CD4-positive, alpha-beta T cell treated with Interferon alpha-2 for 1 hour (primary cell): Measurements from ENCODE around the gene SCN7A.
"Not testable (repeated sequence)": the region's sequence is repeated elsewhere in the genome, so short reads cannot be mapped to it uniquely, and the experiment has no call there.

Source experiments
- DNase-seq, 2 donors: peaks; one replicate each; pipeline ENCODE4 v3.0.0-alpha.2; 2020 to 2022

The SCN7A gene

DNA sequence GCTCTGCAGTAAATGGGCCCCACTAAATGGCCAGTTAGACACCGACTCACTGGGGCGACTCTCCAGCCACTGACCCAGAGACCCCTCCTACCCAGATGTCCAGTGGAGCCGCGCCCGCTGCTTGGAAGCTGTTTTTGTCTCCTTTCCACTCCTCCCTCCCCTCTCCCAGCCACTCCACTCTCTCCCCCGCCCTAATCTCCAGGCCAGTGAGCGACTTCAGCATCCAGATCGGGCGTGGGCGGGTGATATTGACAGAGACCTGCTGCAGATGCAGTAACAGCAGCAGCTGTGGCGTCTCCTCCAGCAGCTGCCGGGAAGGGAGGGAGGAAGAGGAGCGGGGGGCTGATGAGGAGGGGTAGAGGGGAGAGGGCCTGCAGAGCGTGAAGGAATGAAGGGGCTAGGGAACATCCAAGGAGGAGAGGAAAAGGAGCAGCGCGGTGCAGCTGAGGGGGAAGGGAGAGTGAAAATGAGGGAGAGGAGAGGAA lies at the start of gene SCN7A:
Gene SCN7A (minus strand): TSS at position 110 of the 485 bp plus-strand sequence. CDS start 16,553 bp downstream, outside the sequence.
- no peak for DNase-seq

DNA sequence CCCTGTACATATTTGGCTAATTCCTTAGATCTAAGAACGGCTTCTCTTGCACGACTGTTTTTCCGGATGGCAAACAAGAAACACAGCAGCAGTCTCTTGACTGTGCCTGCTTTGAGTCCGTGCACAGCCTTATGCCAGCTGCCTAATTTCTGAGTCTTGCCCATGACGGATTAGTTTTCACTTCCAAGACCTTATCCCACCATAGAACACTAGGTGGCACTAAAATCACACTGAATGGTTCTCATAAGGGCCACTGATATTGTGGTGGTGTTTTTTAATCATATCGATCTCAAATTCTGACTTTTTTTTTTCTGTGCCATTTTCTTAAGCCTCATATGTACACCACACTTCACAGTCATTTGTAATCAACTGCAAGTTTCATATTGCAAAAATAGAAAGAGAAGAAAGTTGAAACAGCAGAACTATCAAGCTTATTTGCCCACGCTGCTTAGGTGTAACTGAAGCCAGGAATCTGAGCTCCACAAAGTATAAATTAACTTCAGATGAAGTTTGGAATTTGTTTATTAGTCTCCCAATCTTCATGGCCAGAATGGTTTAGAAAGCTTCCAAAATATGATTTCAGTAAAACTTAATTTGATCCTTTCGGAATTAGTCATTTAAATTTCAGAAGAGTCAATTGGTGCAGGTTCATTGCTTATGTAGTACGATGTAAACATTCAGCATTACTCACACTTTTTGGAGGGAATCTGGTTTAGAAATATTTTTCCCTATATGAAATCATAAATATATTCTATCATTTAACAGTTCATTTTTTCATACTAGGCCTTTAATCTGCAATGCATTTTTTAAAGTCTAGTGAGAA lies 45.5 kb upstream of the SCN7A start:
- peak in 1 of 2 donors; percentile 52 for DNase-seq

DNA sequence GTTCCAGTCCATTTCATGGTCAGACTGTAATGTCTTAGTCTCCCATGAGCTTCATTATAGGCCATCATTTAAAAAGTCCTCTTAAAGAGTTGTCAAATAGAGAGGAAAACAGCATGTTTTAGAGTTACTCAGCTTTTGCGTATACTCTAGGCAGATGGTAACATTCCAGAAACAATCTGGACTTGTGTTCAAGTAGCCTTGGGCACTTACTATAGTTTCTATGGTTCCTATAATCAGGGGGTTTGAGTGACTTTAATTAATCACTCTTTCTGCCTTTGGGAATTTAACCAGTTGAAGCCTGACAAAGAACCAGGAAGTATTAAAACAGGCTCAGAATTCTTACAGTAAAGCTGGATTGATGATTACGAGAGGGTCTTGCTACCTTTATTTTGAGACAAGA lies 42.1 kb upstream of the SCN7A start:
- DNase-seq = no peak

DNA sequence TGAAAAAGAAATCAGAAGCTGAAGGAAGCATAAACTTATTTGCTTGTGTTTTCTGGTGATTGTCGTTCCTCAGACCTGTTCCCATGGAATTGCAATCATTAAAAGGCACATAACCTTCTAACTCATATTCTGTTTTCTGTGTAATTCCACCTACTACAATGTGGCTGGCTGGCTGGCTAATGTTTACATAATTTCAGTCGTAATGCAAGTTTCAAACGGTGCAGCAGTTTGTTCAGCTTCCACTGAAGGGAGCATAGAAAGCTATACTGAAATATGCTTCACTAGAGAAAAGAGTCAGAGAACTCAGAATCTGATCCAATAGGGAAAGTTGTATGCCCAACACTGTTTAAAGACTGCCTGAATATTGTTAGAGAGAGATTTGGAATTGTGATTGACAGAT lies 27.1 kb upstream of the SCN7A start:
- no peak for DNase-seq

DNA sequence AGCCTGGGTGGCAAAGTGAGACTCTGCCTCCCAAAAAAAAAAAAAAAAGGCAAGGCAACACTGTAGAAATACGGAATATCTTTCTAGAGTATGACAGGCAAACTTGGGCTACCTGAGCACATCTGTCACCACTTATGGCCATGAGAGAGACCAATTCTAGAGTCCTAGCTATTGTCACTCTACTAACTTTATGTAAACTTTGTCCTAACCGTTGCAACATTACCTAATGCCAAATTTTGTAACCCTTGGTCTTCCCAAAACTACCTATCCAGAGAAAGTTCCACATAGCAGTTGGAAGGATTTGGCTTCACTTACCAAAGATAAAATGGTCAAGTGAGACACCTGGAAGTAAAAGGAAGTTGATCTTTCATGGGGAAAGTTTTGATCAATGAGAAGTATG lies 26.6 kb upstream of the SCN7A start:
- no peak for DNase-seq

DNA sequence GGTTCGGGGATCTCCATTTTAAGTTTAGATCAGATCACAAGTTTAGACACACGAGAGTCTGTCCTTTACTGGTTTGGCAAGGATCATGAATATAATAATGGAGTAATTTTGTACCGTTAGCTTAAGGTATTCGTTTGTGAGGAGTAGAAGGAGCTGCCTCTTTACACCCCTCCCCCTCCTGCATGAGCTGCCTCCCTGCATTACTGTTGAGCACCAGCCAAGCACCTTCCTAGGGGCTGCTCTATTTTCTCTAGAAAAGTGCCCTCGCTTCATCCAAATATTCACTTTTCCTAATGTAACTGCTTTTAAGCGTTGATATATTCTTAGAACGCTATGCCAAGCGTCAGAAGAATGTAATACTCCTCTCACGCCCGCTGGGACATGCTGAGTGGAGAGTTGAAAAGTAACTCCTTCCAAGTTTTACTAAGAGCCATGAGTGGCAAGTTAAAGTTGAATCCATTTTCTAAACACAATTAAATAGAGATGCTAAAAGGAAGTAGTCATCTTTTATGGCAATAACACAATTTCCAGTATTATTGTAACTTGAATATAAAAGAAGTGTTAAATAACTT lies 25.4 kb upstream of the SCN7A start:
- no peak for DNase-seq

DNA sequence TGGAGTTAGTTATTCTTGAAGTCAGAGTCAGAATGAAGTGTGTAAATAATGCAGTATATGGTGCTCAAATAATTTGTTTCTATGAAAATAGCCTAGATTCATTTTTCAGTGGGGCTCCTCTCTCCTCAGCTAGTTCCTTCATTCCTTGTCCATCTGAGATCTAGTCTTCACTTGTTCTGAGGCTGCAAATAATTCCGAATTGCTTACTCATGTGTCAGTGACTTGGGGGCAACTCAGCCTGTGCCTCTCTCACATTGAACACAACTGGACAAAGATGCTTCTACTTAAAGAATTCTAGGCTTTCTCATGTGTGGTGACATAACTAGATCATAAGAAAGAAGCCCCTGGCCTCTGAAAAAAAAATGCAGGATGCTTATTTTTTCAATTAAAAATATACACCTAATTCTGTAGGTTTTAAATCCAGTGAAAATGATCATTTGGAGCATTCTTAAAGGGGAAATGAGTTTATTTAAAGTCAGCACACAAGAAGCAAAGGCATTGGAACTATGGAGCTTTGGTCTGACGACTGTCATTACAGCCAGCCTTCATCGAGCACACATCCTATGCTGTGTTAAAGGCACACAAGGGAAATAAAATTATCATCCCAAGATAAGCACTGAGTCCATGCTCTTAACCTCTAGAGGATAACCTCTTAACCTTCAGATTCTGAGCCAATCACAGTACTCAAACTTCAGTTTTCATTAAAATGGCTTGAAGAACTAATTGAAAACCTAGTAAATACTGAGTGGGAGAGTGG lies 24.8 kb upstream of the SCN7A start:
- no peak for DNase-seq

DNA sequence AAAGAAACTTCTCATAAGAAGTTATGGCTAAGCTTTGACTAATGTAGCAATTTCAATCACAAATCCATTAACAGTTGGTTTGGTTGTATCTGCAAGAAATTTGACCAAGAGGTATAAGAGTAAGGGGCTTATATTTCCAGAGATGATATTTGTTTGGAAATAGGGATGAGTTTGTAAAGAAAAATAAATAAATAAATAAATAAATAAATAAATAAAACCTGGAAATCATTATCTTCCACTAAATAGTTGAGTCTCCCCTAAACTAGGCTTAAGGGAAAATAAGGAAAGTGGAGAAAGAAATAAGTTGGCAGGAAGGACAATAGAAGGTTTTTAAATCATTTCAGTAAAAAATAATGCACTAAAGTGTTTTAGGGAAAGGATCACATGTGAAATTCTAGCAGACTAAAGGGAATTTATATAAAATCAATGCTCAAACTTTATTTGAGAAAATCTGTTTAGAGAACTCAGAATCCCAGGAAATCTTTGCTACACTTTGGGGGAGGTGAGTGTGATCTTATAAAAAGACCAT lies 23.5 kb upstream of the SCN7A start:
- DNase-seq = no peak

DNA sequence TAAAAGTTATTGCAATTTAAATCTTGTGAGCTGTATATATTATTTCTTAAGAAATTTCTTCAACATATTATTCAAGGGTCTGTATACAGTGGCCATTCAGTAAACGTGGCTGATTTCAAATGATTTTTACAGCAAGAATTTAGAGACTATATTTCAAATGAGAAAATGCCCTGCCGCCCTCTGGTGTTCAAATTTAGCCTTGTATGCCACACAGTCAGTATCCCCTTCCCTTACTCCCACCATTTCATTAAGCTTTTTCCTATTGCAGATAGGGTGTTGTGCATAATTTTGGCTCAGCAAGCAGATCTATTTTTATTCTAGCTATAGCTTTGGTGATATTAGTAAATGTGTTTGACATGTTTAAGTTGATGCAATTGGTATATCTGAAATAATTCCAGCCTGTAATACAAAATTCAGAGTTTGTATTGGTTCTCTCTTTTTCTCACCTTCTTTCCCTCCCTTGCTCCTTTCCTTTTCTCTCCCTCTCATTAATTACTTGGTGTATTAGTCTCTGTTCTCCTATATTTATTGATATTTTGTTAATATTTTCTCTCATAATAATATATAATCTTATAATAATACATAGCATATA lies 22.8 kb upstream of the SCN7A start:
- no peak for DNase-seq

DNA sequence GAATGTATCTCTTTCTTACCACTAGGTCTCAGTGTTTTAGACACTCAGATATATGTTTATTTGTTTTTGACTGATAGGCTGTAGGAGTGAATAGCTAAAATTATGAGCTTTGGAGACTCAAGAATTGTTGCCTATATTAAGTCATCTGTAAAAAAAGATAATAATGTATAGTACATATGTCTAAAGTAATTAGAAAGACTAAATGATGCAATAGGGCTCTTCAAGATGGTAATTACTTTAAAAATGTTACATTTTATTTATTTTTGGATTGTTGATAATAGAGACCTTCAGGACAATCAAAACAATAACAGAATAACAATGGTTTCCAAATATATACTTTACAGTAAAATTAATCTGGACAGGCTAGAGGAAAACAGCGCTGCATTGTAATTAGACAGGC lies 19.9 kb upstream of the SCN7A start:
- no peak for DNase-seq

DNA sequence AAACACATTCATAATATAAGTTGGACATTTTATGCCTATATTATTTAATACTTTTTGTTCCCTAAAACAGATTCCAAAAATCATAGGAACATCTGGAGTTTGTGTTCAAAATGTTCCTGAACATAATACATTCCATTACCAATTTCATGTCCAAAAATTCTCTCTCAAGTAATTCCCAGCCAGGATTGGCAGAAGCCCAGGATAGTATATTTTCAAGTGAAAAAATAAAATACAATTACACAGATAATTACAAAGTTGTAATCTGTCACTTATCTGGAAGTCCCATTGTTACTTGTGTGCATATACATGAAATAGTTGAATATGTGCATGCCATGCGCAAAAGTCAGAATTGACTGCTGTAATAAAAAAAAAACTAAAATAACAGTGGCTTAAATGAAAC lies 5.2 kb upstream of the SCN7A start:
- no peak for DNase-seq

DNA sequence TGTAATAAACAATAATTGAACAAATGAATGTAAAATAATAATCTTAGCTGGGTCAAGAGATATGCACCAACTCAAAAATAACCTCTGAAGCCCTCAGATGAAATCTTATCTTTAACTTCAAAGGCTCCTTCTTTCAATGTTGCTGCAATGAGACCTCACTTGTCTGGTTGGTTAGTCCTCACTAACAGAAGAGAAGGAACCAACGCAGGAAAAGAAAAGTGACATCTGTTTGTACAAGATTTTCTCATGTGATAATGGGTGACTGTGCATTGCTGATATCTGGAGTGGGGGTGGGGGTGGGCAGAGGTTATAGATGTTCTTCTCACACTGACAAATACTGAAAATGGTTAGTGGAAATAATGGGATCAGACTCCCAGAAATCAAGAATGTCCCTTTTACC lies 2.6 kb downstream of the SCN7A start:
- DNase-seq = no peak

DNA sequence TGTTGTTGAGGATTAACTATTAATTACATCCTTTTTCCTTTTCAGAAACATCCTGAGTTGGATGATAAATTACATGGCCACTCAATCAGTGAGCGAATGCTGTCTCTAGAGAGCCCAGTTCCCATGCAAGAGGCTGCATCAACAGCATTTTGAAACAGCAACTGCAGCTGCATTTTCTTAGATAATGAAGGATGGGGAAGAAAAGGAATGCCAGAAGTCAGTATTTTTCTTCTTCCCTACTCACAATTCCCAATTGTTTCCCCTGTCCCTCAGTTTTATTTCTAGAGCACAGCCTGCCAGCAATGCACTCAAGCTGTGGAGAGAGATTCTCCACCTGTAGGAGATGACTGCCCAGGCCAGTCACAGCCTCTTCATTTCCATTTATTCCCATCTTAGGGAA lies 6.9 kb downstream of the SCN7A start:
- DNase-seq = no peak

DNA sequence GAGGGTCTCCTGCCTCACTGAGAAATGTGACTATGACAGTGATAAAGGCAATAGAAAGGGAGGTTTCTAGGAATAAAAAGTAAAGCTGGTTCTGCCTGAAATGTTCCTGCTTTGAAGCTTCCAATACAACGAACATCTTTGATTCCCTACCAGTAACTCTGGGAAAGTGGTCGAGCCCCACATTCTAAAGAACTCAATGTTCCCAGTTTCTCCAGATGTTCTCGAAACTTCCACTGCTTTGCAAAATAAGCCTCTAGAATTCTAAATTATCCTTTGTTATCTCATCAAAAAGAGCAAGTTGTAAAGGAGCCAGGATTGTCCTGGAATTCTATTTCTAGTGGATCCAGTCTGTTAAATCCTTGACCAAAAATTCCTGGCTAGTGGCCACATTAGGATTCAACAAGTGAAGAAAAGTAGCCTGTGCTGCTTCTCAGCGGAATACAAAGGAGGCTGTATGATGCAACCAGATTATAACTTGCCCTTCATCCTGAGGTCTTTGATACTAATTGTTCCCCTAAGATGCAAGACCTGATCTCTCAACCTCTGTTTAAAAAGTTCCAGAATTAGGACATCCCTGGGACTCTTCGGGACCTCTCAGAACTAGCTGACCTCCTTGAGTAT lies 8.4 kb downstream of the SCN7A start:
- DNase-seq = no peak

DNA sequence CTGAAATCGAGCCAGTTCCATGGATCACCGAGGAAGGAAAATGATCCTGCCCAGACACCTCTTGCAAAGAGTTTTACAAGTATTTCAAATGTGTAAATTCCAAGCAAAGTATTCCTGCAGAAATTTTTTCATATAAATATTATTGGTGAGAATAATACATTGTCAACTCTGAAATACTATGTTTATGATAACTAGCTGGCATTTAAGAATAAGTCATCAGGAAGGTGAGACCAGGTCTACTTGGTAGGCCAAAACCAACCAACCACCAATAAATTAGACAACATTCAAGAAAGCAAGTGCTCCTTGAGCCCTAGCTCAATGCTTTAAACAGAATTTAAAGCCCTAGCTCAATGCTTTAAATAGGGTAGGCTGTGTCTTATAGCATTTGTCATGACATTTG lies 21.7 kb downstream of the SCN7A start:
- DNase-seq = no peak

DNA sequence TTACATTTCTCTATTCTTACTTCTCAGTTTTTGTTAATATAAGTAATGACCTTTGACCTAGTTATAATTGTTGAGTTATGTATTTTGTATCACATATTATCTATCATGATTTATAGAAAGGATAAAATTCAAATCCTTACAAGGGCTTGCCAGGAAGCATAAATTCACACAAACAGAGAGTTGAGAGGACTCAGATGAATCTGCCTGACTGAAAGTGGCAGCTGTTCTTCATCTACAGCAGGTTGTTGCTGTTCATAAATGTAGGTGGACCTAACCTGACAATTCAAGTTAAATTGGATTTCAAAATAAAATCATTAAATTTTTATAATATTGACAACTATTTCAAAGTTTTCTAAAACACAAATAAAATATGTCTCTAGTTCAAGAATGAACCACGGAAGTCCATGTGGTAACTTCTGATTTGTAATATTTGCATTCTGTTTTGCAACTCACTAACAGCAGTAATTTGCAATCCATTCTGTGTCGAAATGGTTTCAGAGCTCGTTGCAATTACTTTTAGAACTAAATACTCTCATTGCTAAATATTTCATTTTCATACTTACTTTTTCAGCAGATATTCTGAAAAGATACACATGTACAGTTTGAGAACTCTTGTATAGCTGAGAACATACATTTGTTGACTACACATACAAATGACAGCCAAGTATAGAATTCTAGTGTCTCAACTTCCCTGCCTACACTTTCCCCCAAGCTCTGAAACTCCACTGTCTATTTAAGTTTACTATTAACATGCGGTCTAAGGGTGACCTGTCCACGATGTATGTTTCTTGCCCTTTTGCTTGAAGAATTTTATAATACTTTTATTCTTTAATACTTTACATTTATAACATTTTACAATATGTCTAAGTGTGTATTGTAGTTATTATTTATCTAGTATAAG lies 25.7 kb downstream of the SCN7A start:
- no peak for DNase-seq

DNA sequence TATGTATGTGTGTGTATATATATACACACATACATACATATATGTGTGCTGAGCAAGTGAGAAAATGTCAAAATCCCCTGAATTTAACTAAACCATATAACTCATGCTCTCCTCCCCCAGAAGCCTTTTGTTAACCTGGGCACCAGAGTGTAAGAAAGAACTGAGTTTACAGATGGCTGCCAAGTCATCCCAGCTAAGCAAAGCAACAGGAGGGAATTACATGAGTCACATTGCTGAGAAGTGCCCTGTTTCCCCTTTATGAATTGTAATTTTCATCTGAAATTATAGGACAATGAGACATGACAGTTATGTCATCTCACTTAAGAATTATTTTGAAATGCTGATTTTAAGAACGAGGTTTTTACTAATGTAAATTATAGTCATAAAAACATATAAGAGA lies 29.9 kb downstream of the SCN7A start:
- no peak for DNase-seq

DNA sequence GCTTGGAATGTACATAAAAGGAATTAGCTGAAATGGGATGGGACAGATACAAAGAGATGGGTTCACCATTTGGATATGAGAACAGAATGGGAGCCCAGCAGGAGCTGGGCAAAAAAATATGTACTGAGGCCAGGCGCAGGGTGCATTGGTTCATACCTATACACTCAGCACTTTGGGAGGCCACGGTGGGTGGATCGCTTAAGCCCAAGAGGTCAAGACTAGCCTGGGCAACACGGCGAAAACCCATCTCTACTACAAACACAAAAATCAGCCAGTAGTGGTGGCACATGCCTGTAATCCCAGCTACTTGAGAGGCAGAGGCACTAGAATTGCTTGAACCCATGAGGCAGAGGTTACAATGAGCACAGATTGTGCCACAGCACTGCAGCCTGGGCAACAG lies 30.4 kb downstream of the SCN7A start:
- DNase-seq = no peak

DNA sequence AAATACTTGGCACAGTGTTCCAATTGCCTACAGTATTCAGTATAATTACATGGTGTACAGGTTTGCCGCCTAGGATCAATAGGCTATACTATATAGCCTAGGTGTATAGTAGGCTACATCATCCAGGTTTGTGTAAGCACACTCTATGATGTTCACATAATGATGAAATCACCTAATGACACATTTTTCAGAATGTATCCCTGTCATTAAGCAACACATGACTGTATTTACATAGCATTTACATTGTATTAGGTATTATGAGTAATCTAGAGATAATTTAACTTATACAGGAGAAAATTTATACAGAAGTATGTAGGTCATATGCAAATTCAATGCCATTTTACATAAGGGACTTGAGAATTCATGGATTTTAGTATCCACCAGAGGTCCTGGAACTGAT lies 35.4 kb downstream of the SCN7A start:
- DNase-seq = no peak

DNA sequence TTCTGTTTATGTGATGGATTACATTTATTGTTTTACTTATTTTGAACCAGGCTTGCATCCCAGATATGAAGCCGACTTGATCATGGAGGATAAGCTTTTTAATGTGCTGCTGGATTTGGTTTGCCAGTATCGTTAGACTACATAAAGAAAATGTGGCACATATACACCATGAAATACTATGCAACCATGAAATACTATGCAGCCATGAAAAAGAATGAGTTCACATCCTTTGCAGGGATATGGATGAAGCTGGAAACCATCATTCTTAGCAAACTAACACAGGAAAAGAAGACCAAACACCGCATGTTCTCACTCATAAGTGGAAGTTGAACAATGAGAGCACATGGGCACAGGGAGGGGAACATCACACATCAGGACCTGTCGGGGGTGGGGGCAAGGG lies 38.2 kb downstream of the SCN7A start:
- not testable (repeated sequence) for DNase-seq

DNA sequence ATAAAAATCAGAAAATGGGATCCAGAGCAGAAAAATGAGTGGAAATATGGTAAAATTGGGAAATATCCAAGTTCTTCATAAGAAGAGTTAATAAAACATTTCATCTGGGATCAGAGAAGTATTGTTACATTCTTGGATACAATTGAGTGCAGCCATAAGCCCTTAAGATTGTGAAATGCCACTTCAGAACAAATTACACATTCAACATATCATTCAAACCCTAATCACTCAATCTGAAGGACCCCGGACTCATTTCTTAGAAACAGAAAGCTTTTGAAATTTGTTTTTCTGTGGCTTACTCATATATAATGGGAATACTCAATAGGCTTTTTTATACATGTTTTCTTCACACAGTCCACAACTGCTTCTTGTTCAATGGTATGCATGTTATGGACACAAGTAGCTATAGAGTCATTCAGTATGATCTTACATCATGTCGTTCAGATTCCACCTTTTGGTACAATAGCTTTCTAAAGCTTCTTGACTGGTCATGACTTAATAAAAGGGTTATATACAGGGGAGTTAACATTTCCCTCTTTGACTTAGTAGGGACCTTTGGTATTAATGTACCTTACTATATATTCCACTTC lies 39.9 kb downstream of the SCN7A start:
- DNase-seq = no peak
